ENCODE data around the gene NPIPB2.
"Not testable (repeated sequence)": the region's sequence is repeated elsewhere in the genome, so short reads cannot be mapped to it uniquely, and the experiment has no call there.

Gene NPIPB2

GRCh38 chr16:11941945-11942344 is at the start of gene NPIPB2:
Gene NPIPB2 (minus strand): TSS chr16:11942045. CDS start chr16:11942045, 0 bp downstream.
- DNase-seq (ENCODE audit: extremely low read depth, low read depth): not testable (repeated sequence)

GRCh38 chr16:11990702-11991390 is 49.0 kb upstream of the NPIPB2 start:
- DNase-seq (ENCODE audit: extremely low read depth, low read depth): no peak
- no peak overlapping the region for H3K4me3 ChIP-seq (replicated peaks; ENCODE audit: low read depth, low read length)
- TF ChIP-seq CTCF (IDR thresholded peaks at IDR 0.05; ENCODE audit: low read depth, low read length, missing control alignments): no peak

More at GRCh38 chr16:11941945-11942344, at the start of gene NPIPB2:
- not testable (repeated sequence) for H3K4me3 ChIP-seq (replicated peaks; ENCODE audit: low read depth, low read length)

- TF ChIP-seq CTCF (IDR thresholded peaks at IDR 0.05; ENCODE audit: low read depth, low read length, missing control alignments): no peak
- DNase-seq (ENCODE audit: extremely low read depth, low read depth): no peak
- no peak overlapping the region for H3K4me3 ChIP-seq (replicated peaks; ENCODE audit: low read depth, low read length)
Measured at GRCh38 chr16:11988258-11988978, 46.6 kb upstream of the NPIPB2 start.

GRCh38 chr16:11986521-11987057 is 44.7 kb upstream of the NPIPB2 start:
- TF ChIP-seq CTCF (IDR thresholded peaks at IDR 0.05; ENCODE audit: low read depth, low read length, missing control alignments): no peak
- no peak for DNase-seq (ENCODE audit: extremely low read depth, low read depth)
- H3K4me3 ChIP-seq (replicated peaks; ENCODE audit: low read depth, low read length): no peak overlapping the region

GRCh38 chr16:11985250-11985649 is 43.4 kb upstream of the NPIPB2 start:
- TF ChIP-seq CTCF (IDR thresholded peaks at IDR 0.05; ENCODE audit: low read depth, low read length, missing control alignments): no peak
- DNase-seq (ENCODE audit: extremely low read depth, low read depth): no peak

GRCh38 chr16:11980136-11980844 is 38.4 kb upstream of the NPIPB2 start:
- TF ChIP-seq CTCF (IDR thresholded peaks at IDR 0.05; ENCODE audit: low read depth, low read length, missing control alignments): no peak
- H3K4me3 ChIP-seq (replicated peaks; ENCODE audit: low read depth, low read length): no peak overlapping the region
- no peak for DNase-seq (ENCODE audit: extremely low read depth, low read depth)

More at GRCh38 chr16:11985250-11985649, 43.4 kb upstream of the NPIPB2 start:
- H3K4me3 ChIP-seq (replicated peaks; ENCODE audit: low read depth, low read length): no peak overlapping the region
